B cell (primary cell): ENCODE results near the gene DDX20.

Experiments used
- EZH2 ChIP-seq: IDR thresholded peaks from 2 replicates; pipeline ENCODE4 v1.6.1; 2012; ENCODE audit warnings: borderline replicate concordance, low read depth, mild to moderate bottlenecking, moderate library complexity, low read length; ENCODE audit not compliant: insufficient read depth, poor library complexity, severe bottlenecking
- TF ChIP-seq, protein P1 (sequence below): fragments of 200-600 bp; IDR thresholded peaks from one replicate; pipeline ENCODE4 v1.8.0; 2022; ENCODE audit warnings: antibody characterized with exemption, mild to moderate bottlenecking

DNA sequence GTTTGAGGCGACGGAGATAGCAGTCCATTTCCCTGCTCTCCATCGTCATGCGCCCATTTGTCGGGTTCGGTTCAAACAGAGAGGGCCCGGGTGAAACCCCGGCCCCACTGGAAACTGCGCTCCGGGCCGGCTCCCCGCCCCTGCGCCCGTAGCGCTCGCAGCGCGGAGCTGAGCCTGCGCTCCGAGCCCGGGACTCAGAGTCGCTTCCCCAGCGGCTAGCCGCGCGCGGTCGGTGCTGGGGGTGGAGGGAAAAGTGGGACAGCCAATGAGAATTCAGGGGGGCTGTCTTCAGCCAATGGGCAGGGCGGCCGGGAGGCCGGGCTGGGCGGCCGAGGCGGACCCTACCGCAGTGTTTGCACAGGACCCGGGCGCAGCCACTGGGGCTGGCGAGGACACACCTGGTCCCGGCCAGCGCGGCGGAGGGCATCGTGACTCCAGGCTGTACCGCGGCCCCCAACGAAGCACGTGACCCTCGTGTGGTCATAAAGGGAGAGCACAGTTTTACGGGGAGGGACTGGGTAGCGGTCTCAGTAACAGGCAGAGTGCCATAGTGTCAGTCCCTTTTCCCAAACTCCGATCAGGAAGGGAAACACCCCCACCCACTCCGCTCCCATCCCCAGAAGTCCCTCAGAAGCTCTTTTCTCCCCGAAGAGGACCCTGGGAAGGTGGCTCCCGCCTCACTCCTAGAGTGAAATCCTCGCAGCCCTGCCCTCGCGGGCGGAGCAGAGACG, 16.3 kb upstream of the DDX20 start, which contains the start of gene INKA2:
- TF ChIP-seq, protein P1, sequence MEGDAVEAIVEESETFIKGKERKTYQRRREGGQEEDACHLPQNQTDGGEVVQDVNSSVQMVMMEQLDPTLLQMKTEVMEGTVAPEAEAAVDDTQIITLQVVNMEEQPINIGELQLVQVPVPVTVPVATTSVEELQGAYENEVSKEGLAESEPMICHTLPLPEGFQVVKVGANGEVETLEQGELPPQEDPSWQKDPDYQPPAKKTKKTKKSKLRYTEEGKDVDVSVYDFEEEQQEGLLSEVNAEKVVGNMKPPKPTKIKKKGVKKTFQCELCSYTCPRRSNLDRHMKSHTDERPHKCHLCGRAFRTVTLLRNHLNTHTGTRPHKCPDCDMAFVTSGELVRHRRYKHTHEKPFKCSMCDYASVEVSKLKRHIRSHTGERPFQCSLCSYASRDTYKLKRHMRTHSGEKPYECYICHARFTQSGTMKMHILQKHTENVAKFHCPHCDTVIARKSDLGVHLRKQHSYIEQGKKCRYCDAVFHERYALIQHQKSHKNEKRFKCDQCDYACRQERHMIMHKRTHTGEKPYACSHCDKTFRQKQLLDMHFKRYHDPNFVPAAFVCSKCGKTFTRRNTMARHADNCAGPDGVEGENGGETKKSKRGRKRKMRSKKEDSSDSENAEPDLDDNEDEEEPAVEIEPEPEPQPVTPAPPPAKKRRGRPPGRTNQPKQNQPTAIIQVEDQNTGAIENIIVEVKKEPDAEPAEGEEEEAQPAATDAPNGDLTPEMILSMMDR, result no peak
- no peak for TF ChIP-seq EZH2
